HG02840 (cell line): ENCODE results near the gene PRR33.
A peak's percentile ranks its signal among the peaks of the same experiment; 100 is the strongest.

Experiments
- ATAC-seq: cut with Tn5 transposase; IDR thresholded peaks from one replicate; pipeline ENCODE4 v1.9.1; 2021; ENCODE audit warnings: mild to moderate bottlenecking, moderate library complexity, moderate number of reproducible peaks; ENCODE audit not compliant: unreplicated experiment, low FRiP score

The PRR33 gene

DNA sequence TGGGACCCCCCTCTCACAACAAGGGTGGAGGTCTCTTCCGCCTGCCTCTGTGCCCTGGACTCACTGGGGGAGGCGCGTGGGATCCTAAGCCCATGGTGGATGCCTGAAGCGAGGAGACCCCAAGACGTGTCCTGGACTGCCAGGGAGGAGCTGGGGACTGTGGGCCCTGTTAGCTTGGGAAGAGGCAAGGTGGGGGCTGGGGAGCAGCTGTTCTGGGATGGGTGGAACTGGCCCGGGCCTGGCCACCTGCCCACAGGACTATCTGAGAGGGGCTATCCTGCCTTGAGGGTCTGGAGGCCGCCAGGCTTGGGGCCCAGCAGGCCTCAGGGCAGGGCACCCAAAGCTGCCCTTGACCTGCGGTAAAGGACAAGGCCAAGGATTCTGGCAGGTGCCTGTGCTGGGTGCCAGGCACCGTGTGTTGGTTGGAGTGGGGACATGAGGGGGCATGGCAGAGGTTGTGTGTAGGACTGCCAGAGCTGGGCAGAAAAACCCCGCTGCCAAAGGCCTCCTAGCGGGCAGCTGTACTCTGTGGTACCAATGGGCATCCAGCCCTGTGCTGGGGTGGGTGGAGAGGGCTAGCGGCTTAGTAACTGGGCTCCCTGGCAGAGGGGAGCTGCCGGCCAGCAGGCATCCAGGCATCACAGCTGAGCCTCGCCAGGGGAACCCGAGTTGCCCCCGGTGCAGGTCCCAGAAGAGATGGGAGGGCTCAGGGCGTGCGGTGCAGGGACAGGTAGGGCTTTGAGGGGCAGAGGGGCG, 38.1 kb downstream of the PRR33 start:
- ATAC-seq, result no peak

DNA sequence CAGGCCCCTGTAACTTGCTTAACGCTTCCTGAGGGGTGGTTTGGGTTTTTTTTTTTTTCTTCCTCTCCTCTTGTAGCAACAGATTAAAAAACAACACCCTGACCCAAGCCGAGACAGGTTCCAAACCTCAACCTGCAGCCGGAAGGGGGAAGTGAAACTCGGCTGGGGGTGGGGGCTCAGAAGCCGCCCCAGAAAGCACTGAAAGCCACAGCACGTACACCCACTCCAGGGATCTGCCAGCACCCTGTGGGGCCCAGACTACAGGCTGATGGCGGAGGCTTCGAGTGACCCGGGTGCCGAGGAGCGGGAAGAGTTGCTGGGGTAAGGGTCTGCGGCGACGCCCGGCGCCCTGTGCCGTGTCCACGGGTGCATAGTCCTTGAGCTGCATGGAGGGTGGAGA, 38.8 kb downstream of the PRR33 start, which contains the start of gene LSP1:
LSP1 (plus strand) TSS at position 208 of the 400 bp plus-strand sequence; CDS start at position 269, 61 bp downstream.
- peak; percentile 46 for ATAC-seq

DNA sequence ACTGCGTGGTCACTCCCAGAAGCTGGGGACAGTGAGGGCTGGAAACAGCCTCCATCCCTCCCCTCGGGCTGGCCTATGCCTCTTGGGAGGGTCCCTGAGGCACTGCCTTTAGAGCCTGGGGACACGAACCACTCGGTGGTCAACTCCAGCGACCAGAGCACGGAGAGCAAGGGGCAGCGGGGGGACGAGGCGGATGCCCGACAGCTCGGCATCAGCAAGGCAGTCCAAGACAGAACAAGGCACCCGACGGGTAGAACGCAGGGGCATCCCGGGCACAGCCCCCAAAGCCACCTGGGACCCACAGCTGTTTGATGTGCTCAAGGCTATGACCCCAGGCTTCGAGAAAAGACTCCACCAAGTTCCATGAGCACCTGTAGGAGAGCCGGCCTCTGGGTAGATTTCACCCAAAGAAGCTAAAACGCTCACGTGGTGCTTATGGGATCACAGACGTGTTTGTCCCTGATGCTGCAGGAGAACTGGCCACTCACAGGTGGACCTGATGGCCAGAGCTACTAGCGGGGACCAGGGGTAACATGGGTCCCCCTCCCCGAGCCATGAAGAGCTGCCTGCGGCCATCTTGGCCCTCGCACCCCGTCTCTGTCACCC, 39.3 kb downstream of the PRR33 start:
- no peak for ATAC-seq

DNA sequence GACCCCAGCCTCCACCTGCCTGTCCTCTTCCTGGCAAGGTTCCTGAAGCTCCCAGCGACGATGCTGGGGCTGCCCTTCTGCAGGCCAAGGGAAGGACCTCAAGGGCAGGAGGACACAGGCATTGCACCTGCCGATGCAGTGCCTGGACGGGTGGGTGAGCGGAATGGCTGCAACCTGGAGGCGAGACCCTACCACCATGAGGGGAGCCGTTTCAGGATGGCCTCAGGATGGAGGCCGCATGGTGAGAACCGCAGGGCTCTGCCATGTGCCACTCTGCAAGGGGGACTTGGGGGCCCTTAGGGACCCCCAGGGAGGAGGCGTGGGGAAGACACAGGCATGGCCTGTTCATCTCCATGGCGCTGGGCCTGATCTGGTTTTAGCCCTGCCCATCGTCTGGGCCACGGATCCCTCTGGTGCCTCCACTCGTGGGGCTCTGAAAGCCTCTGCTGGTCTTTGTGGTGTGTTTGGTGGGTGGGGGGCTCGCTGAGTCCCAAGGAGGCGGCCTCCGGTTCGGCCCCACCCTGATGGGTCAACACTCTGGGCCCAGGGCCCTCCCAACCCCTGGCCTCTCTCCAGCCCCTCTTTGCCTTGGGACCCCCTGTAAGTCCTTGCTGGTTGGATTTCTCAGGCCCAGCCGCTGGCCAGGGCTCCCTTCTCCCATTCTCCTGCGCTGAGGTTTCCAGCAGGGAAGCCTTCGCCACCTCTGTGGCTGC, 40.1 kb downstream of the PRR33 start:
- ATAC-seq, result no peak

DNA sequence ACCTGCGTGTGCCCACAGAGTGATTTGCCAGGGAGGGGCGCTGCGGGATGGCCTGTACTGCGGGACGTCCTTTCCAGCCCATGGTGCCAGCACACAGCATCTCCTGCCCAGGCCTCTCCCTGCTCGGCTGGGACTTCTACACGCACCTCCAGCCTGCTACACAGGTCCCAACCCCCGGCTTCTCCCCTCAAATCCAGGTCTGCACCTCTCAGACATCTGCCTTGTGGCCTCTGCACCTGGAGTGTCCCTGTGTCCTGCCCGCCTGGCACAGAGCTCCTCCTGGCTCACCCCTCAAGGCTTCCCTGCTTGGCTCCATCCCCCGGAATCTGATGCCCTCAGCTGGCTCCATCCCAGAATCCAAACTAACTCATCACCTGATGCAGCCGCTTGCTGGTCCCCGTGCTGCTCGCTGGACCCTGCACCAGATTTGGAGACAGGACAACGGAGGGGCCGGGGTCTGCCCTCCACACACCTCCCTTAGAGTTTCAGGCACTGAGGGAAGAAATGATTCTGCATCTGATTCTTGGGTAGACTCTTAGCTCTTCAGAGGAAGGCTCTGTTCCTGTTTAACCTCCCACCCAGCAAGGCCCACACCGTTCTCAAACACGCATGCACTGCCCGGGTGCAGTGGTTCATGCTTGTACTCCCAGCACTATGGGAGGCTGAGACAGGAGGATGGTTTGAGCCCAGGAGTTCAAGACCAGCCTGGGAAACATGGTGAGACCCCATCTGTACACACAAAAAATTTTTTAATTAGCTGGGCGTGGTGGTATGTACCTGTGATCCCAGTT, 42.9 kb downstream of the PRR33 start:
- ATAC-seq, result no peak

DNA sequence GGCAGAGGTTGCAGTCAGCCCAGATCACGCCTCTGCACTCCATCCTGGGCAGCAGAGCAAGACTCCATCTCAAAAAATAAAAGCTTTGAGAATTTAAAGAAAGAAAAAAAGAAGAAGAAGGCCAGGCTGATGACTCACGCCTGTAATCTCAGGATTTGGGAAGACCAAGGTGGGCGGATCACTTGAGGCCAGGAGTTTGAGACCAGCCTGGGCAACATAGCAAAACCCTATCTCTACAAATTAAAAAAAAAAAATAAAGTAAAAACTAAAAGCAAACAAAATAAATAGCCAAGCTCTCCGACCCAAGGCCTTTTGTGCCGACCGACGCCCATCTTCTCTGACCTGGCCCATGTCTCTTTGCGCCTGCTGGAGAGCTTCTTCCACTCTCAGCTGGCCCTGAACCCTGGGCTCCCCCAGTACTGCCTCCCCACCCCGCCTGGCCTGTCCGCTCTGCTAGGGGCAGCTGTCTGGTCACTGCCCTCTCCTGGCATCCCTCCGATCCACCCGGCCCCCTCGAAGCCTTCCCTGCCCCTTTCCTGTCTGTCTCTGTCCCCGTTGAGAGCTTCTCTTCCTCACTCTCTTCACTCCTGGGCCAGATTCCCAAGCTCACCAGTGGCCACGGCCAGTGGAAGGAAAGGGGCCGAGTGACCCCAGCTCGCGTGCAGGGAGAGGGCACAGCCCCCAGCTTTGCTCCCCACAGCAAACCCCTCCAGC, 43.6 kb downstream of the PRR33 start:
- no peak for ATAC-seq

DNA sequence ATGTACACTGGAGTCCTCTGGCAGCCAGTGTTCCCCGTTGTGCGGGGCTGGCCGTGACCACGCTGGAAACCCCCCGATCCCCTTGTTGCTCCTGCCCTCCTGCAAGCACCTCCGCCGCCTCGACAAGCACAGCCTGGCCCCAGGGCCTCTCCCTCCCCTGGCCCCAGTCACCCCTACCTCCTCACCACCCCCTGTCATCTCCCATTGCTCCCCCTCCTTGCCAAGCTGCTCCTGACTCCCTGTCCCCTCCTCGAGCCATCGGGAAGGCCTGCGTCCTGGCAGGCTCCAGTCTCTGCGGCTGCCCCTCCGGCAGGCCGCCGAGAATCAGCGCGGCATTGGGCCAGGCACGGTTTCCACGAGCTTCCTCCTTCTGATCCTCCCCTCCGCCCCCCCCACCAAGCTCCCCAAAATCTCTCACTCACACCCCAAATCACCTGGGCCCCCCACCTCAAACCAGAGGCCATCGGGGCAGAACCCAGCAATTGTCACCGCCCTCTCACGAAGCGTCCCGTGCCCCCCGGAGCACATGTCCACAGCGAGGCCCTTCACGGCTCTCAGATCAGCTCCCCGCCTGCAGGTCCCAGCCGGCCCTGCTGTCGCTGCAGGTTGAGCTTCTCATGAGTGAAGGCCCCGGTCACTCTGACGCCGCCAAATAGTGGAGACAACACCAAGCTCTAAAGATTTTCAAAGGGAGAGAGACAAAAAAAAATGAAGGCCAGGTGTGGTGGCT, 44.5 kb downstream of the PRR33 start:
- no peak for ATAC-seq

DNA sequence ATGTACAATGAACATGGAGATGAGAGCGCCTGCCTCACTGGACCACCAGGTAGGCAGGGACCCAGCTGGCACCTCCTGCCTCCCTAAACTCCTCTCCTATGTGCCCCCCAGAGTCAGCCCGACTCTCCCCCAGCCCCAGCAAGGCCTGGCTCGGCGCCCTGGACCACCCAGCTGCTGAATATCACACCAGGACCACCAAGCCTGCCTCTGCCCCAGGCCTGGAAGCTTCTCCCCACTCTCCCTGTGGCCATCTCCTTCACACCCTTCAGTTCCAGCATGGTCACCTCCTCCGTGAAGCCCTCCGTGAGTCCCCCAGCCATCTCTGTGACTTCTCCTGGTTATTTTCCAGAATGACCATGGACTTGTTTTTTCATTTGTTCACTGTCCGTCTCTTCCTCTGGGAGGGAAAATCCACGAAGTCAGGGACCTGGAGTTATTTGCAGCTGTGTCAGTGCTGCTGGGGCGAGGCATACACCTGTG, 45.2 kb downstream of the PRR33 start:
- no peak for ATAC-seq

DNA sequence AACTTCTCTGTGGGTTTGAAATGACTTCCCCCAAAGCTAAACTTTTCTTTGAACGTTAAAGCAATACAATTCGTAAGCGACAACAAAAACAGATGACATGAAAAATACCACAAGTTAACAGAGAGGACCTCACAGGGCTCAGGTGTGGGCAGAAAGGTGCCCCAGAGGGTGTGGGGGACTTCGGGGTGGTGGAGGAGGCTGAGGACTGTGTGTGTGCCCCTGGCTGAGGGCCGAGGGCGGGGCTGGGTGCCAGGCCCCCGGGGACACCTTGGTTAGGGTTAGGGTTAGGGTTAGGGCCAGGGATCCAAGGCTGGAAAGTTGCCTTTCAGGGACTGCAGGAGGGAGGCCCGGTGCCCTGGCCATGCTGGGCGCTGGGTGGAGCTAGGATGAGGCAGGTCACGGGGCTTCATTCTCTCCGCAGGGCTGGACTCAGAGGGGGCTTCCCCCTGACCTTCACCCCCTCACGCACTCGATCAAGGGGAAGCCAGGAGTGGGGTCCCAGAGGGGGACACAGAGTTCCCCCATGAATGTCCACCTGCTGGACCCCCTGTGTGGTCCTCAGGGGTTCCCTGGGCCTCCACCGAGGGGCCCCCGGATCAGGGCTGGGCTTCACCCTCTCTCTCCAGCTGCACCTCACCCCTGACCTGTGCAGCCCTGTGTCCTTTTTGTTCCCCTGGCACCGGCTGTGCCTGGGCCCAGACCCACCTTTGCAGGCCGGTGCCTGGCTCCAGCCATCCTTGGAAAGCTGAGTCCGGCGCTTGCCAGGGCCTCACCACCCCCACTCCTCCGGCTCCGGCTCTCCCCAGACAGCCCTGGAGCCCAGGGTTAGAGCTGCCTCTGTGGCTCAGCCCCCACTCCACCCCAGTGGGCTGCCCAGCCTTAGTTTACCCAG, 45.9 kb downstream of the PRR33 start:
- ATAC-seq, result no peak

DNA sequence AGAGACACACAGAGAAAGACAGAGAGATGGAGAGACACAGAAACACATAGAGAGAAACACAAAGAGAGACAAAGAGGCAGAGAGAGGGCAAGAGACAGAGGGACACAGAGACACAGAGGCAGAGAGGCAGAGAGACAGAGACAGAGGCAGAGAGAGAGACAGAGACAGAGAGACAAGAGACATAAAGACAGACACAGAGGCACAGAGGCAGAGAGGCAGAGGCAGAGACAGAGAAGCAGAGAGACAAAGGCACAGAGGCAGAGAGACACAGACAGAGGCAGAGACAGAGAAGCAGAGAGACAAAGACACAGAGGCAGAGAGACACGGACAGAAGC, 46.6 kb downstream of the PRR33 start:
- ATAC-seq, result no peak

DNA sequence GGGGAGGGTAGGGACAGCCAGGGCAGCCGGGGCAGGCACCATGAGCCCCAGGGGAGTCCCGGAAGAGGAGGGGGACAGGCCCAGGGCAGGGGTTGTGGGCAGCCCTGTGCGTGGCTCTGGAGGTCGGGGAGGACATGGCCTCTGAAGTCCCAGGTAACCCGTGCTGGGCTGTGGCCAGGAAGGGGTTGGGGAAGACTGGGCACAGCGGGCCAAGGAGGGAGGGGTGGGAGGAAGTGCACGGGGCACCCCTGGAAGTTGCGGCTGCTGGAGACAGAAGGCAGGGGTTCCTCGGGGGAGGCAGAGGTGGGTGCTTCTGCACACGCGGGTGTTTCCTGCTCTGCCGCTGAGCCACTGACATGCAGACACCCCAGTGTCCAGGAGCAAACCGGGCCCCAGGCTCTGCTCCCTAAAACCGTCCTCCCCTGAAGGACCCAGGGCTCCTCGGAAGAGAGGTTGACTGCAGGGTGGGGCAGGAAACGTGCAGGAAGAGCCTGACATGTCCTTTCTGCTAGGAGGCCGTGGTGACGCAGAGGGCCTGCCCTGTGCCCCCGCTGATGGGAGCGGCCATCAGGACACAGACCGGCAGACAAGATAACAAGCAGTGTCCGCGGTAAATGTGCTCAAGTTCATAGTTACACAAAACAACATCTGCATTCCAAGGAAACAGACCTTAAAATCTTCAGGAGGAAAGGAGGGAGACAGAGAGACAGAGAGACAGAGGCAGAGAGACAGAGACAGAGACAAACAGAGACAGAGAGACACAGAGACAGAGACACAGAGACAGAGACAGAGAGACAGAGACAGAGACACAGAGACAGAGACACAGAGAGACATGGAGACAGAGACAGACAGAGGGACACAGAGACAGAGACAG, 47.2 kb downstream of the PRR33 start:
- ATAC-seq, result no peak

DNA sequence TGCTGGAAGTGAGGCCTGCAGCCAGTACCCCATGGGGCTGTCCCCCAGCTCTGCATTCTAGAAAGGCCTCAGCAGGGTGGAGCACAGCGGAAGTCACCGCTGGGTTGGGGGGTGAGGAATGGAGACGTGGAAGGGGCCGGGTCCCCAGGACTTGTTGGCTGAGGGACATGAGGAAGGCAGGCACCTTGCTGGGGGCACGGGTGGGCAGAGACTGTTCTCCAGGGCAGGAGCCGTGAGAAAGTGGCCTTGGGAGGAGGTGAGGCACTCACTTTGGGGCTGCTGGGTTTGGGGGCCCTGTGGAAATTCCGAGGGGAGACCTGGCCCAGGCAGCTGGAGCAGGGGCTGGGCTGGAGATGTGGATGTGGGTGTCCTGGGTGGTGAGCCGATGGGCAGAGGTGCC, 47.9 kb downstream of the PRR33 start:
- ATAC-seq, result no peak

DNA sequence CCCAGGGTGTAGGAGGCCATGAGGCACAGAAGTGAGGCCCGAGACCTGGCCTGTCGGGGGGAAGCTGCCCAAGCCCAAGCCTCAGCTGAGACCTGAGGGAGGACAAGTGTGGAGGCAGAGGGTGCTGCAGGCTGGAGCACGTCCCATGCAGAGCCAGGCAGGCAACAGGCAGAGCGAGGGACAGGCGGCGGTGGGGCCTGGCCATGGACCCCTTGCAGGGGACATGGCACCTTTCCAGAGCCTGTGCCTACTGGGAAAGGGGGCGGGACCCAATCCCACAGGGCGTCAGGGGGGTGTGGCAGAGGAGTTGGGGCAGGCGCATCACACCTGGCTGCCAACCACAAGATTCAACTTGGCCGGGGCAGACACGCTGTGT, 48.6 kb downstream of the PRR33 start:
- no peak for ATAC-seq

DNA sequence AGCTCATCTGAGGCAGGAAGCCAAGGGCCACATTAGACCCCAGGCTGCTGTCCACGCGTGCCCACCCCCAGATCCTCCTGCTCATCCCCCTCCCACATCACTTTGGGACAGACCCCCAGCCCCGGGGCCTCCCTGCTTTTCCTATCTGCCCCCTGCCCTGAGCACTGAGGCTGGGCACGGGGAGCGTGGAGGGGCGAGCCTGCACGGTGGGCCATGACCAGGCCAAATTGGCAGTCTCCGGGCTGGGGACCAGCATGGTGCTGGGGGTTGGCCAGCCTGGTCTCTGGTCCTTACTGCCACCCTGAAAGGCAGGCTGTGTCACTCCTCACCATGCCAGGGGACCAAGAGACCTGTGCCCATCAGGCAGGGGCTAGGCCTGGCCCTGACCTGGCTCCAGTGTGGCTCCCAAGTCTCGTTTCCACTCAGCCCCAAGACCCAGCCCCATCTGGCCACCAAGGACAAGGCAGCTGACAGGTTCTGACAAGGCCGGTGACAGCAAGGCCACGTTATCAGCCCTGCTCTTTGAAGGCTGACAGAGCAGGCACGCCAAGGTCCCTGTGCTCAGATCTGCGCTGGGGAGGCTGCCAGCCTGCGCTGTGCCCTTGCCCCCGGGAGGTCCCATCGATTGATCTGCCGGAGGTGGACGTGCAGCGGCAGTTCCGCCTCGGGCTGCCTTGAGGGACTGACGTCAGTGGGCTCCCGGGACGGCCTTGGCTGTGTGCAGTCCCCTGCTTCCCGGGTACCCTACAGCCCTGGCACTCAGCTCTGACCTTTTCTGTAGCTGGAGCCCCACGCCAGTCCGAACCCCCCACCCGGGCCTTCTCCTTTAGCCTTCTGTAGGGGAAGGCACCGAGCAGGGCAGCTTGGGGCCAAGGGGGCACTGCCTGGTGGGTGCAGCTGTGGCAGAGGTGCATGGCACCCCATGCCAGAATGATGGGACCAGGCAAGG, 49.3 kb downstream of the PRR33 start:
- ATAC-seq, result no peak

DNA sequence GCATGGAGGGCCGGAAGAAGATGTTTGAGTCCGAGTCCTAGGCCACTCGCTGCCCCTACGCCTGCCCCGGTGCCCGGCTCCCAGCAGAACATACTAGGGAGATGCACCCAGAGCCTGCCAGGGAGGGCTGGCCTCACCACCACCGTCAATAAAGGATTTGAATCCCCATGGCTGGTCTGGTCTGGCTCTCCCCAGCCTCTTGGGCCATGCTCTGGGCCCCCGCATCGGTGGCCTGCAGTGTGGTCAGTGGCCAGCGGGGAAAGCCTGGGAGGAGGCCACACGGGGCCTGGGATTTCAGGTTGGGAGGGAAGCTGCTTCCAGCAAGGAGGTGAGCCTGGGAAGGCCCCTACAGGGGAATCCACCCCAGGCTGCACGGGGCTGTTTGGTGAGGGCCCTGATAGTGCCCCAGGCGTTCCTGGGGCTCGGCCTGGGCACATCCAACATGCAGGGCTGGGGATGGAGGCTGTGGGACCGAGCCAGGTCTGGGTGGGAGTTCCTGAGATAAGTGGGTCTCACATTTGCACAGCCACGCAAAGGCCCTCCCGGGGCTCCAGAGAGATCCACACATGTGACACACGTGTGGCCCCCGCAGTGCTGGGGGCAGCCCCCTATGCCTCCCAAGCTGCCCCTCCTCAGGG, 50.1 kb downstream of the PRR33 start:
- ATAC-seq, result no peak
